WTC11 (cell line): Measurements from ENCODE around the gene ABCC2.

Experiments
- CREB1 ChIP-seq: sonication (generic); formaldehyde crosslinking; IDR thresholded peaks from 2 replicates; pipeline ENCODE4 v1.8.0; 2023; ENCODE audit warnings: mild to moderate bottlenecking, missing genetic modification reagents
- MYBL2 ChIP-seq: sonication (generic); formaldehyde crosslinking; IDR thresholded peaks from 2 replicates; pipeline ENCODE4 v1.8.1; 2023; ENCODE audit warnings: mild to moderate bottlenecking, moderate library complexity, missing genetic modification reagents
- SP1 ChIP-seq: sonication (generic); formaldehyde crosslinking; conservative IDR thresholded peaks from 2 replicates; pipeline ENCODE4 v1.8.1; 2022; ENCODE audit warnings: missing genetic modification reagents
- USF2 ChIP-seq: sonication (generic); formaldehyde crosslinking; IDR thresholded peaks from 2 replicates; pipeline ENCODE4 v1.8.1; 2023; ENCODE audit warnings: mild to moderate bottlenecking, missing genetic modification reagents, moderate library complexity
- ZNF317 ChIP-seq: sonication (generic); formaldehyde crosslinking; IDR thresholded peaks from 2 replicates; pipeline ENCODE4 v1.8.1; 2023; ENCODE audit warnings: low read depth, mild to moderate bottlenecking, moderate library complexity, missing genetic modification reagents, borderline replicate concordance
- TF ChIP-seq, protein P1 (sequence below): fragments of 200-600 bp; IDR thresholded peaks from 2 replicates; pipeline ENCODE4 v1.8.0; 2022; ENCODE audit warnings: antibody characterized with exemption

DNA sequence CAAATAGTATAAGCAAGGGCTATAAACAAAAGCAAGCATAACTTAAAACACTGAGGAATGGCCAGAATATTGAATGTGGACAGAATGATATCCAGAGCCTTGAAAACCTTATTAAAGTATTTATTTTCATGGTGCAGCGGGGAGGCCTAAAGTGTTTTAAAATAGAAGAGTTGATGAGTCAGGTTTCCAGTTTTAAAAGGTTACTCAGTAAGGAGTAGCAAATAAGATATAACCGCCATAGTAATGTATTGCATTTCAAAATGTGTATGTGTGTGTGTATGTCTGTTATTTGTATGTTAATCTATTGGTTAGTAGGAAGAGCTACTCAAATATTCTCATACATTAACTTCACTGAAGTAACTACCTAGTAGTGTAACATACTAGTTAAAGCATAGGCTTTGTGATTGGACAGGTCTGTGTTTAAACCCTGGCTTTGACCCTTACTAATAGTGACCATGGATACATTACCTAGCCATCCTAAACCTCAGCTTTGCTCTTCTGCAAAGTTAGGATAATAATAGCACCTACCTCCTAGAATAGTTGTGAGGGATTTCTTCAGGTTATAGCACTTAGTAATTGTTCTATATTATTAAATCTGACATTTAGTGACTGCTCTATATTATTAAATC, 33.5 kb upstream of the ABCC2 start:
- TF ChIP-seq, protein P1, sequence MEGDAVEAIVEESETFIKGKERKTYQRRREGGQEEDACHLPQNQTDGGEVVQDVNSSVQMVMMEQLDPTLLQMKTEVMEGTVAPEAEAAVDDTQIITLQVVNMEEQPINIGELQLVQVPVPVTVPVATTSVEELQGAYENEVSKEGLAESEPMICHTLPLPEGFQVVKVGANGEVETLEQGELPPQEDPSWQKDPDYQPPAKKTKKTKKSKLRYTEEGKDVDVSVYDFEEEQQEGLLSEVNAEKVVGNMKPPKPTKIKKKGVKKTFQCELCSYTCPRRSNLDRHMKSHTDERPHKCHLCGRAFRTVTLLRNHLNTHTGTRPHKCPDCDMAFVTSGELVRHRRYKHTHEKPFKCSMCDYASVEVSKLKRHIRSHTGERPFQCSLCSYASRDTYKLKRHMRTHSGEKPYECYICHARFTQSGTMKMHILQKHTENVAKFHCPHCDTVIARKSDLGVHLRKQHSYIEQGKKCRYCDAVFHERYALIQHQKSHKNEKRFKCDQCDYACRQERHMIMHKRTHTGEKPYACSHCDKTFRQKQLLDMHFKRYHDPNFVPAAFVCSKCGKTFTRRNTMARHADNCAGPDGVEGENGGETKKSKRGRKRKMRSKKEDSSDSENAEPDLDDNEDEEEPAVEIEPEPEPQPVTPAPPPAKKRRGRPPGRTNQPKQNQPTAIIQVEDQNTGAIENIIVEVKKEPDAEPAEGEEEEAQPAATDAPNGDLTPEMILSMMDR = no peak
- TF ChIP-seq USF2 (no peak), MYBL2 (no peak), SP1 (no peak), CREB1 (CRISPR knock-in tag) (no peak), ZNF317 (CRISPR knock-in tag) (no peak)
